Endothelial cell of umbilical vein (primary cell): Measurements from ENCODE around the gene CEP164. TPM values are rescaled to one million over a fixed set of nuclear protein-coding genes. Genes with fewer than 3 reads are reported as not detected.

Source experiments
- Bru-seq: library from RNA; stranded (reverse); fragments of 400-500 nt; gene quantifications from one replicate; lab custom pipeline; 2021; lab: Mats Ljungman, UMichigan
- BruChase-seq, 2 experiments: library from RNA; stranded (reverse); fragments of 400-500 nt; gene quantifications; one replicate each; lab custom pipeline; 2021; lab: Mats Ljungman, UMichigan
- BruUV-seq: library from RNA; stranded (reverse); fragments of 400-500 nt; replicated peaks from 2 replicates; lab custom pipeline; 2021; lab: Mats Ljungman, UMichigan
- CTCF ChIA-PET: fragments of 300-600, 350-600 bp; sonication (Branson Sonifier 250); formaldehyde crosslinking; loops from one replicate; lab custom pipeline; 2021; ENCODE audit warnings: antibody characterized with exemption, inconsistent platforms; lab: Charles Lee
- POLR2A ChIA-PET: fragments of 300-600, 350-600 bp; sonication (Branson Sonifier 250); formaldehyde crosslinking; loops from one replicate; lab custom pipeline; 2021; ENCODE audit warnings: antibody characterized with exemption, inconsistent platforms; lab: Charles Lee
- DNase-seq: peaks from one replicate; pipeline ENCODE4 v3.0.0-alpha.2; 2011; ENCODE audit warnings: low read depth, low spot score
- FAIRE-seq: peaks from 2 replicates; lab custom pipeline; 2011; peaks lifted over from hg19 to GRCh38; lab: Jason Lieb, UNC
- H2AFZ ChIP-seq: 2 replicates; pipeline ENCODE4 v1.6.0; 2012; ENCODE audit warnings: low read depth, low read length, control low read depth, inconsistent platforms
- H3K27ac ChIP-seq: 2 replicates; pipeline ENCODE4 v1.5.1; 2011; ENCODE audit warnings: low read depth, mild to moderate bottlenecking, control low read depth, low read length, moderate library complexity; ENCODE audit not compliant: insufficient read depth
- H3K27me3 ChIP-seq, 2 experiments: 2 replicates each; pipeline versions ENCODE4 v1.6.0 to v1.6.1; 2011; ENCODE audit warnings: low read length in 2 of 2, mixed read lengths in 1 of 2; ENCODE audit not compliant: control insufficient read depth in 2 of 2, insufficient read depth in 2 of 2
- H3K36me3 ChIP-seq, 2 experiments: 2 replicates in 1 of 2; 3 replicates in 1 of 2; pipeline ENCODE4 v1.5.1; 2011; ENCODE audit warnings: low read length in 2 of 2, mild to moderate bottlenecking in 1 of 2, moderate library complexity in 1 of 2; ENCODE audit not compliant: control insufficient read depth in 2 of 2, insufficient read depth in 2 of 2; ENCODE audit errors: extremely low read depth in 1 of 2
- H3K4me1 ChIP-seq: 3 replicates; pipeline ENCODE4 v1.5.1; 2011; ENCODE audit warnings: mild to moderate bottlenecking, low read length; ENCODE audit not compliant: control insufficient read depth, insufficient read depth; ENCODE audit errors: extremely low read depth
- H3K4me2 ChIP-seq: 2 replicates; pipeline ENCODE4 v1.6.1; 2011; ENCODE audit warnings: low read length, control low read depth, mixed read lengths; ENCODE audit not compliant: insufficient read depth
- H3K4me3 ChIP-seq, 3 experiments: fragments of 200-600 bp in 1 of 3; sonication (generic), shearing (Covaris generic) in 1 of 3; replicated peaks in 1 of 3; 2 replicates each; pipeline ENCODE4 v1.5.1; 2011 to 2016; ENCODE audit warnings: control low read depth in 3 of 3, low read length in 3 of 3, mild to moderate bottlenecking in 2 of 3, inconsistent platforms in 1 of 3, low read depth in 1 of 3, moderate library complexity in 1 of 3; ENCODE audit not compliant: insufficient read depth in 1 of 3
- H3K79me2 ChIP-seq: 2 replicates; pipeline ENCODE4 v1.6.0; 2012; ENCODE audit warnings: low read length, inconsistent platforms; ENCODE audit not compliant: control insufficient read depth, insufficient read depth
- H3K9ac ChIP-seq: replicated peaks from 2 replicates; pipeline ENCODE3; 2011; ENCODE audit warnings: low read length, control low read depth; ENCODE audit not compliant: insufficient read depth; ENCODE audit errors: extremely low read depth
- H3K9me1 ChIP-seq: replicated peaks from 3 replicates; pipeline ENCODE4 v1.6.0; 2011; ENCODE audit warnings: mild to moderate bottlenecking, low read length; ENCODE audit not compliant: control insufficient read depth, insufficient read depth; ENCODE audit errors: extremely low read depth
- H3K9me3 ChIP-seq: replicated peaks from 2 replicates; pipeline ENCODE4 v1.5.1; 2012; ENCODE audit warnings: low read length, inconsistent platforms; ENCODE audit not compliant: control insufficient read depth, insufficient read depth
- H4K20me1 ChIP-seq: replicated peaks from 2 replicates; pipeline ENCODE3; 2011; ENCODE audit warnings: mild to moderate bottlenecking, low read length; ENCODE audit not compliant: control insufficient read depth, insufficient read depth; ENCODE audit errors: extremely low read depth
- CTCF ChIP-seq, 2 donors: IDR thresholded peaks; 1 replicate in 1 of 2; 2 replicates in 1 of 2; pipeline ENCODE4 v1.5.1; 2011; ENCODE audit warnings: low read length in 2 of 2, mild to moderate bottlenecking in 2 of 2, moderate library complexity in 2 of 2, control low read depth in 1 of 2, inconsistent platforms in 1 of 2, low read depth in 1 of 2; ENCODE audit not compliant: insufficient read depth in 1 of 2; ENCODE audit errors: extremely low read depth in 1 of 2
- EZH2 ChIP-seq: IDR thresholded peaks from 2 replicates; pipeline ENCODE4 v1.6.1; 2012; ENCODE audit warnings: borderline replicate concordance, low read depth, mild to moderate bottlenecking, moderate library complexity, low read length, inconsistent platforms; ENCODE audit not compliant: severe bottlenecking
- FOS ChIP-seq: IDR thresholded peaks from 2 replicates; pipeline ENCODE4 v1.6.1; 2011; ENCODE audit warnings: mild to moderate bottlenecking, low read length, moderate library complexity, borderline replicate concordance; ENCODE audit not compliant: insufficient read depth
- GATA2 ChIP-seq: IDR thresholded peaks from 2 replicates; pipeline ENCODE4 v1.7.0; 2011; ENCODE audit warnings: low read depth, mild to moderate bottlenecking, moderate library complexity, mixed read lengths, low read length; ENCODE audit not compliant: insufficient read length, insufficient read depth
- JUN ChIP-seq: IDR thresholded peaks from 2 replicates; pipeline ENCODE4 v1.6.1; 2011; ENCODE audit warnings: borderline replicate concordance, low read depth; ENCODE audit not compliant: insufficient read length, insufficient read depth
- MAX ChIP-seq: IDR thresholded peaks from 2 replicates; pipeline ENCODE4 v1.6.1; 2011; ENCODE audit not compliant: insufficient read depth, insufficient read length
- MYC ChIP-seq: IDR thresholded peaks from one replicate; pipeline ENCODE4 v1.6.1; 2011; ENCODE audit warnings: mild to moderate bottlenecking, low read depth, low read length
- POLR2A ChIP-seq: IDR thresholded peaks from 2 replicates; pipeline ENCODE4 v1.6.1; 2012; ENCODE audit warnings: low read depth, mild to moderate bottlenecking, control low read depth, low read length
- POLR2AphosphoS5 ChIP-seq: IDR thresholded peaks from 2 replicates; pipeline ENCODE4 v1.6.1; 2012; ENCODE audit warnings: low read depth, mild to moderate bottlenecking, control low read depth, low read length, moderate library complexity; ENCODE audit not compliant: insufficient read depth
- dilution Hi-C: fragments of 300-500 bp; cut with MboI; formaldehyde crosslinking; loops from one replicate; pipeline ENCODE4 v1.15.0; 2019; ENCODE audit warnings: low sequenced_read_pairs; ENCODE audit not compliant: extremely low pct_ligation_motif_present
- intact Hi-C: fragments of 100-400 bp; cut with micrococcal nuclease; formaldehyde crosslinking; loops from one replicate; pipeline ENCODE4 v1.10.0; 2022
- long read RNA-seq: library from polyadenylated mRNA; stranded (forward); transcript quantifications from one replicate; pipeline ENCODE4 v2.0.0, GENCODE V29; 2021
- polyA minus RNA-seq, 3 experiments: library from RNA; depleted of rRNA, polyadenylated mRNA; stranded (reverse); fragments of >200 nt; gene quantifications; 1 replicate in 1 of 3; 2 replicates in 2 of 3; pipeline ENCODE4 v1.2.3, GENCODE V29; 2011
- polyA plus RNA-seq, 4 experiments: library from polyadenylated mRNA; depleted of rRNA in 3 of 4; stranded (reverse) in 3 of 4; unstranded in 1 of 4; fragments of >200 nt; gene quantifications; 2 replicates each; pipeline versions ENCODE4 v1.2.1 to v1.2.3, GENCODE V29; 2011 to 2012; ENCODE audit warnings: missing spikeins in 1 of 4
- total RNA-seq: library from RNA; stranded (reverse); gene quantifications from 2 replicates; pipeline ENCODE4 v1.2.3, GENCODE V29; 2021

Gene CEP164
- 39.5 and 48.4 TPM in 2 replicates for total RNA-seq
- polyA plus RNA-seq, result 21.3 and 22.7 TPM in 2 replicates
- polyA plus RNA-seq (2011; cell fraction: cytosol; rRNA removed), result 18.7 and 19.0 TPM in 2 replicates
- polyA plus RNA-seq (2011; cell fraction: nucleus; rRNA removed), result 109 and 123 TPM in 2 replicates
- polyA plus RNA-seq (2012), result 30.9 and 34.4 TPM in 2 replicates
- polyA minus RNA-seq, result 43.5 and 49.1 TPM in 2 replicates
- 6.8 TPM for polyA minus RNA-seq (2011; cell fraction: cytosol; rRNA and poly(A)+ RNA removed)
- 32.4 and 39.9 TPM in 2 replicates for polyA minus RNA-seq (2011; cell fraction: nucleus; rRNA and poly(A)+ RNA removed)
- percentile 67 among the genes with signal in this experiment for Bru-seq, nascent RNA
- BruChase-seq, experiment 1, labeled RNA remaining after a 6-hour chase, result percentile 68 among the genes with signal in this experiment
- percentile 60 among the genes with signal in this experiment for BruChase-seq, experiment 2, labeled RNA remaining after a 2-hour chase
- long read RNA-seq, partial matches to known transcripts, result 3 of 20 reads
- long read RNA-seq, other reads (novel, unspliced or antisense), result 12 of 20 reads

GRCh38 chr11:117327567-117328374, at the start of gene CEP164:
Gene CEP164 (plus strand): TSS chr11:117327854. CDS start chr11:117338587, 10,733 bp downstream.
- peak within 1 kb of the TSS; percentile 48 for H3K27ac ChIP-seq
- peak within 1 kb of the TSS; percentile 62 to 79 (median 78) for H3K4me3 ChIP-seq
- no peaks in the 10 kb centered on the region for H3K36me3 ChIP-seq
- H3K27me3 ChIP-seq, result no peaks in the 10 kb centered on the region
- peak within 1 kb of the TSS; percentile 79 for H3K4me2 ChIP-seq
- no peaks in the 10 kb centered on the region for H4K20me1 ChIP-seq
- intact Hi-C loops (loop anchor here (1.0 to 5.0 kb wide), 3 partner anchors 11 to 540 kb away; partner anchors contain the start of genes BACE1, PCSK7, RNF214 and ZPR1), dilution Hi-C loops (no loop called here)
- POLR2A ChIA-PET, result interaction anchor here (0.9 kb wide), 1 partner anchor 9 kb away, joined by 3 read pairs; no protein-coding TSS in a partner anchor
- DNase-seq, result peak; percentile 95
- H3K9me3 ChIP-seq, result no peaks in the 10 kb centered on the region
- H3K9ac ChIP-seq, result peak within 1 kb of the TSS; percentile 80
- peak within 1 kb of the TSS; percentile 82 for H2AFZ ChIP-seq
- H3K79me2 ChIP-seq, result peaks cover 1% of the 10 kb centered on the region
- CTCF ChIA-PET, result interaction anchor here (0.8 to 1.5 kb wide), 11 partner anchors 9 to 595 kb away, joined by 3 to 8 read pairs (median 4); partner anchors contain the start of gene BACE1
- TF ChIP-seq GATA2, result no peak
- no peak for TF ChIP-seq EZH2
- peak; percentile 85 for TF ChIP-seq POLR2A
- TF ChIP-seq POLR2AphosphoS5, result peak; percentile 53
- TF ChIP-seq MAX, result peak; percentile 27
- TF ChIP-seq FOS, result no peak
- no peak for TF ChIP-seq MYC
- TF ChIP-seq CTCF (IDR thresholded peaks at IDR 0.05; ENCODE audit: extremely low read depth in 1 of 2, insufficient read depth in 1 of 2, low read depth in 1 of 2, low read length in 2 of 2), result no peak
- no peak for TF ChIP-seq JUN
- H3K9me1 ChIP-seq, result no peaks in the 10 kb centered on the region
- H3K4me1 ChIP-seq, result peaks cover 9% of the 10 kb centered on the region
- peak; percentile 100 for FAIRE-seq
- BruUV-seq, result no TSS peak
